Left colon (tissue), 2 donors: ENCODE data around the gene SCGB1C2. TPM values are rescaled to one million over a fixed set of nuclear protein-coding genes. Genes with fewer than 3 reads are reported as not detected.
A peak's percentile ranks its signal among the peaks of the same experiment; 100 is the strongest.
"Not testable (repeated sequence)": the region's sequence is repeated elsewhere in the genome, so short reads cannot be mapped to it uniquely, and the experiment has no call there.

ENCODE experiments used
- ATAC-seq: fragments of 200-7000 bp; cut with Tn5 transposase; one replicate; pipeline ENCODE4 v1.9.1; 2020; ENCODE audit warnings: mild to moderate bottlenecking, moderate library complexity
- DNase-seq, 2 donors: peaks; one replicate each; pipeline ENCODE4 v3.0.0-alpha.2; 2020
- intact Hi-C, 2 donors: fragments of 100-400 bp; cut with DNase I in 1 of 2; cut with micrococcal nuclease in 1 of 2; formaldehyde crosslinking; loops; one replicate each; pipeline versions ENCODE4 v1.11.2 to v1.14.0; 2022; cut with DNase I, micrococcal nuclease
- total RNA-seq, 2 donors: library from RNA; stranded (reverse); fragmentation: NEBNext Ultra II Directional; extraction: Animal tissue kit (Norgen Biotek cat#: 25700); gene quantifications; one replicate each; pipeline ENCODE4 v1.2.1, GENCODE V29; 2021
- donor health status: DM: no; HTN: no; CAD: no.
- donor health status: DM: yes; HTN: yes; CAD: no.

Gene SCGB1C2
- total RNA-seq, 2 donors from 2014 or later, result not detected

DNA sequence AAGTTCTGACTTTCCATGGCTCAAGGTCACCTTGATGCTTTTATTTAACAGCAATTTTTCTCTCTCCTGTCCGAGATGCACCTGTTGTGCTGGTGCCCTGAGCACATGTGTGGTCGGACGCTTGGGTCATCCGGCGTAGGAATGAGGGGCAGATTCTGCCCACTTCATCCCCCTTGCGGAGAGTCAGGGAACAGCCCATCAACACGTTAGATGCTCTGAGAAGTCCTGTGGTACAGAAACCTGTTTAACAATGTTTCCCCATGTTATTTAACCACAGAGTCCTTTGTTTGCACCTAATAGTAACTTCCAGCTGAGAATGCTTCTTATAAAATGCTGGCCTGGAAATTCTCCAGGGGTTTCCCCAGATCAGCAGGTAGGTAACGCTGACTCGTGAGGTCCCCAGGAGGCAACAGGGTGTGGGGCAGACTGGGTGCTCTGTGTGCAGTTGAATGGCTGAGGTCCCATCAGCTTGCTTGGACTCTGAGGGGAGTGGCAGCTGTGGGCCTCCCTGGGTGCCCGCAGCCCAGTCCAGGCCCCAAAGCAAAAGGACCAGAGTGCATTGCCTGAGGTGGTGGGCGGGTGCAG lies 26.2 kb downstream of the SCGB1C2 start:
- no peak for DNase-seq
- intact Hi-C loops, result no loop called here
- no peak for ATAC-seq

DNA sequence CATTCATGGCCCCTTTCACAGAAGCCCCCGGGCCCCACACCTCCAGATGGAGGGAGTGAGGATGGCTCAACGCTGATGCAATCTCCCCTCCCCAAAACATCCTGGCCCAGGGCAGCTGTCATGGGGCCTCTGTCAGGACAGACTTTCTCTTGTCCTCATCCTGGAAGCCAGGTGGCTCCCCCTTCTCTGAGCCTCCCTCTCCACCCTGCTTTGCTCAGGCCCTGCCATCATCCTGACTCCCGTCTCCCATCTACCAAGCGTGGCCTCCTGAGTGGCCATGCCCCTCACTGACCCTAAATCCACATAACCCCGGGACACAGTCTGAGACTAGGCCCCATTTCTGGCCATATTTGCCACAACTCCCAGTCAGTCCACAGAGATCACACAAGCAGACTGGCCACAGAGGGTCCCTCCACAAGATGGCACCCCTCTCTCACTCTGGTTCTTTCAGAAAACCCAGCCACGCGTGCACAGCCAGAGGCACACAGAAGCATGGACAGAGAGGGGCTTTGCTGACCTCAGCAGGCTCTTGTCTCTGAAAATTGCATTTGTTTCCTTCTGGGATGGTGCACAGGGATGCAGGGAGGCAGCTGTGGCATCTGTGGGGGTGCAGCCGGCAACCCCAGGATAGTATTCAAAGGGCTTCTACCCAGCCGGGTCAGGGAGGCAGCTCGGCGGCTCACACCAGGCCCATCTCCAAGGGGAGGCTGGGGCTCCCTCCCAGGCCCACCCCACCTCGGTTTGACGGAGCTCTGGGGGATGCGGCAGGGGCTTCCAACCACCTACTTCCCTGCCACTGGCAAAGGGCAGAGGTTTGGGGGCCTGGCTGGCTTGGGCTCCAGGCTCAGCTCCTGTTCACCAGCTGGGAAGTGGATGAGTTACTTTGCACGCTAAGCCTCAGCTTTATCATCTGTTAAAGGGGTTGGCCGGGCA lies 27.2 kb downstream of the SCGB1C2 start:
- intact Hi-C loops, result no loop called here
- ATAC-seq (peak; percentile 64), DNase-seq (peak in 1 of 2 donors; percentile 35)

DNA sequence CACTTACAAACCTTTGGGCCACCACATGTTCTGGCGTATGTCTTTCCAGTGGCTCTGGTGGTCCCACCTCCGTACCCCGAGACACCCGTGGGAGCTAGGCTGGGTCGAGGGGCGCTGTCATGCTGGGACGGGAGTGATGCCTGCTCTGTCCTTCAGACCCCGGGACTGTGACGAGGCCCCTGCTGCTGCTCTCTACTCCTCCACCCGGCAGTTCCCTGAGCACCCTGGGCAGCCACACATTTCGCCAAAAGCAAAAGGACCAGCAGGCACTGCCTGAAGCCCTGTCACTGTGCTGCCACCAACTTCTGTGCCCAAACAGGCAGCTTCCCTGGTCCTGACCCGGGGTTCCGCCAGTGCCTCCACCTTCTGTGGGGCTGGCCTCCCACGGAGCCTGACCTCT lies 28.6 kb downstream of the SCGB1C2 start:
- intact Hi-C loops, result no loop called here
- DNase-seq, result no peak
- no peak for ATAC-seq

DNA sequence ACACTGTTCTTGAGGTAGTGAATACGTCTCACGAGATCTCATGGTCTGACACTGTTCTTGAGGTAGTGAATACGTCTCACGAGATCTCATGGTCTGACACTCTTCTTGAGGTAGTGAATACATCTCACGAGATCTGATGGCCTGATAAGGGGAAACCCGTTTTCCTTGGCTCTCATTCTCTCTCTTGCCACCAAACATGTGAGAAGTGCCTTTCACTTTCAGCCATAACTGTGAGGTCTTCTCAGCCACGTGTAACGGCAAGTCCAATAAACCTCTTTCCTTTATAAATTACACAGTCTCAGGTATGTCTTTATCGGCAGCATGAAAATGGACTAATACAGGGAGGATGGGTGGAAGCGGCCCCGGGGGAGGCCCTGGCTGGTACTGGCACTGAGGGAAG lies 31.2 kb downstream of the SCGB1C2 start:
- DNase-seq, intact Hi-C loops, ATAC-seq: not testable (repeated sequence)

DNA sequence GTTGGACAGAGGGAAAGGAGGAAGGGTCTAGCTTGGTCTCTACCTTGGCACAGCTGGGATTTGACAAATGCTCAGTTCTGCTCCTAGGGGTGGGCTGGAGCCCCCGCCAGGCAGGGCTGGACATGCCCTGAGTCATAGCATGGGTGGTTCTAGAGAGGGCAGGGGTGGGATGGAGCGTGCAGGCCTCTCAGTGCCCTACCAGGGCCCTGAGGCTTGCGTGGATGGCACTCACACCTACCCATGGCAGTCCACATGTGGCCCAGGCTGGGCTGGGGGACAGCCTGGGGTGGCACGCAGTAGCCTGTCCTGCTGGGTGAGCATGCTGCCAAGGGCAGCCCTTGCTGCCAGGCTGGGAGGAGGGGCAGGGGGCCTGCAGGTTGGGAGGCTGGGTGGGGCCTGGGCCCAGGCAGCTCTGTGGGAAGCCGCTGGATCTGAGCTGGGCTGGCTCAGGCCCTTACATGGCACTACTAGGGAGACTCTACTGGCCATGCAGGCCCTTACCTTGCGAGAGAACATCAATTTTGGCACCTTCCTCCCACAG lies 32.8 kb downstream of the SCGB1C2 start:
- intact Hi-C loops, result no loop called here
- no peak for DNase-seq
- ATAC-seq, result no peak

DNA sequence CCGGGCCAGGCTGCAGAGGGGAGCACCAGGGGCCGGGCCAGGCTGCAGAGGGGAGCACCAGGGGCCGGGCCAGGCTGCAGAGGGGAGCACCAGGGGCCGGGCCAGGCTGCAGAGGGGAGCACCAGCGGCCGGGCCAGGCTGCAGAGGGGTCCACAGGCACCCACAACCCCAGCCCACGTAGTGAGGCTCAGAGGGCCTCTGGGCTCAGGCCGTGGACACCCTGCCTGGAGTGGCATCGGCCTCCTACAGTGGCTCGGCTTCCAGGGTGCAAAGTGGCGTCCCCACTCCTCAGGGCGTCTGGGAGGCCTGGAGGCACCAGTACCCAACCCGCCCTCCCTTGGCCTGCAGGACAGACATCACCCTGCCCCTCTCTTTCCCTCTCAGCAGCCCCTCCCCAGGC lies 34.5 kb downstream of the SCGB1C2 start:
- no peak for ATAC-seq
- no peak for DNase-seq
- intact Hi-C loops, result no loop called here

DNA sequence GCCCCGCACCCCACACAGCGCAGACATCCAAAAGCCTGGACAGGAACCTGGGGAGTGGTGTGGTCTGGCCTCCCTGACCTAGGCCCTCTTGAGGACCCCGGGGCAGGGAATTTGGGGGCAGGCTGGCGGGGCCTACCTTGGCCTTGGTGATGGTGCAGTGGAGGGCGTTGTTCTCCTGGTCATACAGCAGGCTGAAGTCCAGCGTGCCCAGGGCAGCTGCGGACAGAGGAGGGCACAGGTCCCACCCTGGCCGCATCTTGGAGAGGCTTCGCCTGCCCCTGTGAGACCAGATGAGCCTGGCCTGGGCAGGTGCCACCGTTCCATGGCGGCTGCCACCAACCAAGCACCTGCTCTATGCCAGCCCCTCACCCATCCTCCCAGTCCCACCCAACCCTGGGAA lies 35.0 kb downstream of the SCGB1C2 start:
- DNase-seq (no peak), ATAC-seq (no peak)
- intact Hi-C loops, result no loop called here

DNA sequence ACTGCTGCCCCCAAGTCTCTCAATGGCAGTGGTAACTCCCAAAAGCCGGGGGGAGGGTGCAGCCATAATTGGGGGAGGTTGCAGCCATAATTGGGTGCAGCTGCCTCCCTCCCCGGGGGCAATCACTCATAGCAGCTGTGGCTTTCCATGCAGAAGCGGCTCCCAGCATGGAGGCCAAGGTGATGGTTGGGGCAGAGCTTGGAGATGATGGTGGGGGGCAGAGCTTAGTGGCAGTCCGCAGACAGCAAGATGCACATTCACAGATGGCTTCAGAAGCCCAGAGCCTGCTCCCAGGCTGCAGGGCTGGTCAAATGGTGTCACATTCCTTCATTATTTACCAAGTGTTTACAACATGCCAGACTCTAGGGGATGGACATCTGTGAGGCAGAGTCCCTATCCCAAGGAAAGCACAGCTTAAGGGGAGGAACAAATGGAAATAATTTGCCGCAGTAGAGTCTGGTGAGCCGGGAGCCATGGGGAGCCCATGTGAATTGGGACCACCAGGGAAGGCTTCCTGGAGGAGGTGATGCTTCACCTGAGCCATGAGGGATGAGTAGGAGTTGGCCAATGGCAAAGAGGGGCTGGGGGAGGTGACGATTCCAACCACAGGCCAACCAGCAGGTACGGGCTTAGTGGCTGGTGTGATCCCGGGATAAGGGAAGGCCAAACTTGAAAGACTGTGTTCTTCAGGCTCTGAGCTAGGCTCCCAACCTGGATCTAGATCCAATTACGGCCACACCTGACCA lies 36.0 kb downstream of the SCGB1C2 start:
- intact Hi-C loops, result no loop called here
- ATAC-seq (no peak), DNase-seq (no peak)

DNA sequence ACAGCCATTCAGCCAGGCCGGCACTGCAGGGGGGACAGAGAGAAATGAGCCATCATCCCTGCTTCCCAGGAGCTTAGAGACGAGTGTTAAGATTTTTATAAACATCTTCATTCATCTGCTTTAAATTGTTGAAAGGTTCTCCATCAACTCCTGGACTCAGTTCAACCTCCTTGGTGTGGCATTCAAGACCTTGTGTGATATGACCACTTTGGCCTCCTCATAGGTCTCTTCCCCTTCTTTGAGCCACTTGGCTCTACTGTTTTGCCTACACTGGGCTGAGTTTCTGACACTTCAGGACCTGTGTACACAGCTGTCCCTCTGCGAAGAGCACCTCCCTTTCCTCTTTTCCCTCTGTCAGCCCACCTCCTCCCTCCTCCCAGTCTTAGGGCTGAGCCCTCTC lies 39.8 kb downstream of the SCGB1C2 start:
- ATAC-seq, result no peak
- intact Hi-C loops, result no loop called here
- DNase-seq, result no peak

DNA sequence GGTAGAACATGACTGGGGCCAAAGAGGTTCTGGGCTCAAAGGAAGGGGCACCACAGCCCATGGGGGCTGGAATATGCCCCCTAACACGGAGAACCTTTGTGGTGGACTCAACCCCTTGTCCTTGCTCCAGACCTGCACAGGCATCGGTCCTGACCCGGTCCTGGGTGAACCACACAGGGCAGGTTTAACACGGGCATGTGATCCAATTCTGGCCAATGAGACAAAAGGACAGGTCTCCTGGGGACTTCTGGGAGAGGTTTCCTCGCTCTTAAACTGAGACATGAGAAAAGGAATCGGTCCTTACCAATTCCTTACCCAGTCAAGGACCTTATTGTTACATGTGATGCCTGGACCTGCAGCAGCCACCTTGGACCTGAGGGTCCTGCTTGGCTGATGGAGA lies 40.4 kb downstream of the SCGB1C2 start:
- intact Hi-C loops, result no loop called here
- DNase-seq, result no peak
- no peak for ATAC-seq

DNA sequence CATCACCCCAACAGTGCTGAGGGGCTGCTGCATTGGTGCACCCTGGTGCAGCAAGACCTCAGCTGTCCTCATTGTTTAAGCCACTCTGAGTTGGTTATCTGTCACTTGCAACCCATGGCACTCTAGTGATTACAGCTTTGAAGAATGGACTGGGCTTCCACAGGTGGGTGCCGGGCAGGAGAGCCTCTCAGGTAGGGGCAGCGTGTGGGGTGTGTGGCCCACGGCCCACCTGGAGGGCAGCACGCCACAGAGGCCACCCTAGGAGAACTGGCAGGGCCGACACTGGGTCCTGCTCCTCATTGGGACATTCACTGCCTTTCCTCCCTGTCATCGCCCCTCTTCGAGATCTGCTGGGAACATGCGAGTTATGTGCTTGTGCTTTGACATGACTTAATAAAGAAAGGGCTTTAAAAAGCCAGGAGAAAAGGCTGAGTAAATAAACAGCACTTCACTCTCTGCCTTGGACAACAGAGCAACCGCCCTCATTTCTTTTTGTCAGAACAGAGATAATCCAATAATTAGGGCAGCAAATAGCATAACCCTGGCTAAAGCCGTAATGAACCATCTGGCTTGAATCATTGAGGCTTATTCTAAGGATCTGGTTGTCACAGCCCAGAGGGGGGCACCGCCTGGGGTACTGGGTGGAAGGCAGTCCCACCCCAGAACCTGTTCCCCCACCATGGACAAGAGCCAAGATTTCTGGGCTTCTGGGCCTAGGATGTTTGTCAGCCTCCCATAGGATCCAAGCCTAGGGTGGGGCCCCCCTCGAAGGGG lies 41.1 kb downstream of the SCGB1C2 start:
- ATAC-seq, result no peak
- intact Hi-C loops, result no loop called here
- no peak for DNase-seq

DNA sequence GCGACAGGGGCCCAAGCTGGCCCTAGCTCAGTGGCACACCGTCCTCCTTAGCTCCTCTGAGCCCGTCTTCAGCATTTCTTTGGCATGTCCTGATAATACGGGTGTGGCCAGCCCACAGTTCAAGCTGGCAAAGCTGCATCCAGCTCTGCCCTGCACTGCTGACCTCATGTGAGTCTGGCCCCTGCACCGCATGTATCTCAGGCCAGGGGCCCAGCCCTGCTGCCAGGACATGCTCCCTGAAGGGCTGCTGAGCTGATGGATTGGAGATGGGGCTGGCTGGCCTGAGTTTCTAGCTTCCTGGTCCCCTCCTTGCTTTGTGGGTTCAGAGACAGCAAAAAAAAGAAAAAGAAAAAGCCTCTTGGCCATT lies 41.7 kb downstream of the SCGB1C2 start:
- DNase-seq (no peak), ATAC-seq (no peak)
- intact Hi-C loops, result no loop called here

DNA sequence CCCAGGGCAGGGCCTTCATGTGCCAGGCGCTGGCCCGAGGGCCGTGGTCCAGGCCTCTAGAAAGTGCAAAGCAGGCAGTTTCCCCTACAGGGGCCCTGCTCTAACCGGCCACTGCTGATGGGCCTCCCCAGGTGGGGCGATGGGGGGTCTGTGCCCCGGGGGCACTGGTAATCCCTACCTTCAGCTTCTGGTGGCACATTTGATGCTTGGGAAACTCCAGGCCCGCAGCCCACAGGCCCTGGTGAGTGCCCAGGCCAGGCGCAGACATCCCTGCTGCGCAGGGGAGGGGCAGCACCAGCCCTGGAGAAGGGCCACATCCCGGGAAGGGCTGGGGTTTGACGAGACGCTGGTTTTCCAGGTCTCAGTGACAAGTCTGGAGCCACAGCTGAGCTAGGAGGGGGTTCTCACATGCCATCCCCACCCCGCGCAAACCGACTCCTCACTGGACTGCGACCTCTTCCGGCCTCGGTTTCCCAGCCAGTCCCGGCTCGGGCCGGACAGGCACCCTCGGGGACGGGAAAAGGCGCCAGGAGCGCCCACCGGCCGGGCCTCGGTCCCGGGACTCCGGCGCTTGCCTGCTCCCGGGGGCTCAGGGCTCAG lies 42.5 kb downstream of the SCGB1C2 start:
- no peak for ATAC-seq
- intact Hi-C loops, result no loop called here
- DNase-seq, result no peak

DNA sequence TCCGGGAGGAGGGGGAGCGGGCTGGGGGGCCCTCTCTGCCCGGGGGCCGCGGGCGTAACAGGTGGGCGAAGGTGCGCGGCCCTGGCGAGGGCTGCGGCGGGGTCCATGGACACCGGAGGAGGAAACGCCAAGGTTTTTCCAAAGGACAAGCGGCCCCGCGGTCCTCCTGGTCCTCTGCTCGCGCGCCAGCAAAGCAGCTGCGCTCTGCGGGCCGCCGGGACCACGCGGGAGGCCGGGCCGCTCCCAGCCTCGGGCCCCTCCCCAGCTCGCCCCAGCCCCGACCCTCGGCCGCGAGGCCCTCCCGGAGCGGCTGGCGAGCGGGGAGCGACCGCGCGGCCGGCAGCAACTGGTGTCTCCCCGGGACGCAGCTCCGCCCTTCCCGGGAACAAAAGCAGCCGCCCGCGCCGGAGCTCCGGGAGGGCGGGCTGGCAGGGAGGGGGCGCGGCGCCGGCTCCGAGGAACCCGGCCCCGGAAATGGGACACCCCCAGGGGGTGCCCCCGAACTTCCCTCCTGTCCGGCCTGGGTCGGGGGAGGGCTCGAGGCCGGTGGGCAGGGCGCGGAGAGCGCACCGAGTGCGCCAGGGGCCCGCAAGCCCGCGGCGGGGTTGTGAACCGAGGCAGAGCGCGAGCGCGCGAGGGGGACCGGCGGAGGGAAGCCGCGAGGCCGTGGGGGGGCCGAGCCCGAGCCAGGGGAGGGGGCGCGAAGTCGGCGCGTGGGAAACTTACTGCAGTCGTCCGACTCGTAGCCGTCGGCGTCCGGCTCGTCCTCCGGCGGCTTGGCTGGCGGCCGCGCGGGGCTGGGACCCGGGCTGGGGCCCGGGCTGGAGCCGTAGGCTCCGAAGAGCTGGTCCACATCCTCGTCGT lies 43.2 kb downstream of the SCGB1C2 start:
- ATAC-seq, result peak; percentile 39
- no peak for DNase-seq
- intact Hi-C loops, result no loop called here

DNA sequence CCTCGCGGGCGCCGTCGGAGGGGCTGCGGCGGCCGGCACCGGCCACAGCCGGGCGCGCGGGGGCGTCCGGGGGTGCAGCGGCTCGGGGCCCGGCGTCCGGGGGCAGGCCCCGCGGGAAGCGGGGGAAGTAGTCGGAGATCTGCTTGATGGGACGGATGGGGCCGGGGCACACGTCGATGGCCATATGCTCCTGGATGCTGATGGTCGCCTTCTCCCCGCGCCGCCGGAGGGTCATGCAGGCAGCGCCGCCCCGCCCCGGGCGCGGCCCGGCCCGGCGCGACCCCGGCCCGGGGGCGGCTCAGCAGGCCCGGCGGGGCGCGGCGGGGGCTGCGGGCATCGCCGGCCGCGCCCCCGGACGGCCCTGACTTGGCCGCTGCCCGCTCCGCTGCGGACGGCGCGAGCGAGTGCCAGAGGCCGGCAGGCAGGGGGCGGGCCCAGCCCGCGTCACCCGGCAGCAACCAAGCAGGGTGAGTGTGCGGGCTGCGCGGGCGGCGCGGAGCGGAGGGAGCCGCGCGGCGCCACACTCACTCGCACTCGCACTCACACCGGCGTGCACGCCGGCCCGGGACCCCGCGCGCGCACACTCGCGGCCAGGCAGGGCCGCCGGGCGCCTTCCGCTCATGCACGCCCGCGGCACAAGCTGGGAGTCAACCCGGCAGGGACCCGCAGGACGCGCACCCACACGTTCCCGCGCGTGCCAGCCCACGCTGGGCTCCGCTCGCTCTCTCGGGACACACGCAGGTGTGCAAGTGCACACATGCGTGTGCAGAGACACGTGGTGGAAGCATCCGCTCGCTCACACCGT lies 44.1 kb downstream of the SCGB1C2 start, which contains the start of gene DOC2B:
Gene DOC2B, minus strand, starts transcription at position 406 of the 805 bp plus-strand sequence. Its CDS starts 171 bp downstream, at position 235.
- DNase-seq (peak in 1 of 2 donors; percentile 43), ATAC-seq (peak; percentile 94)
- intact Hi-C loops, result no loop called here

DNA sequence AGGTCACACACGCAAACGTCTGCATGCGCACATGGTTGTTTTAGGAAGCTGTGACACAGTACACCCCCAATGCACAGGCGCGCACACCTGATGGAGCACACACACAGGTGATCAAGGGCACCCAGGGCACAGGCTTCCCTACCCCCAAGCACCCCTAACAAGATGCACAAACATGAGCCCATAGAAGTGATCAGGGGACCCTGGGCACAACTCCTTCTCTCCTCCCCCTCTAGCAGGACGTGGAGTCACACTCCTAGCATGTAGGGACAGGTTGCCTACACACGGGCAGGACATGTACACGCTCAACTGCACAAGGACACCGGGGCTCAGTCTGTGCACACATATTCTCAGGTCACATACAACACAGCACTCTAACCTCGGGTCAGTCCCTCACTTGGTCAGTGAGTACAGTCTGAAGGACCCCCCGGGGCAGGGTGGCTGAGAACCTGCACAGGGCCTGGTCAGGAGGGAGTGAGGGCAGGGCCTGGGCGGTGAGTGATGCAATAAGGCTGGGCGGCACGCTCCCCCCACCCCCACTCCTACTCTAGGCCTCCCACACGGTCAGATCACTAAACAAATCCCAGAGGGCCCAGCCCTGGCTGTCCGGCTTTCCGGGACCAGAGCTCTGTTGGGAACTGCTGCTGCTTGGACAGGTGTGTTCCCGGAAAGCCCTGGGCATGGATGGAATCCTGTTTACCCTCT lies 44.8 kb downstream of the SCGB1C2 start:
- intact Hi-C loops, result no loop called here
- ATAC-seq (peak; percentile 21), DNase-seq (no peak)
